Neural cell (in vitro differentiated cells): Measurements from ENCODE around the gene TBCA.

Experiments
- CTCF ChIP-seq: fragments of 450-650 bp; IDR thresholded peaks from 2 replicates; pipeline ENCODE4 v1.5.1; 2014; ENCODE audit warnings: antibody characterized with exemption, mild to moderate bottlenecking, moderate library complexity; ENCODE audit not compliant: poor library complexity, severe bottlenecking
- EP300 ChIP-seq: fragments of 450-650 bp; conservative IDR thresholded peaks from 2 replicates; pipeline ENCODE4 v1.6.1; 2014; ENCODE audit warnings: antibody characterized with exemption, mild to moderate bottlenecking, moderate library complexity; ENCODE audit not compliant: poor library complexity, severe bottlenecking
- EZH2 ChIP-seq: fragments of 200-600, 300-800 bp; shearing (Covaris generic), sonication (generic); IDR thresholded peaks from 2 replicates; pipeline ENCODE4 v1.6.1; 2014; ENCODE audit warnings: antibody characterized with exemption, low read length, borderline replicate concordance, mild to moderate bottlenecking; ENCODE audit not compliant: insufficient read depth, poor library complexity, severe bottlenecking
- MXI1 ChIP-seq: fragments of 450-650 bp; conservative IDR thresholded peaks from 2 replicates; pipeline ENCODE4 v1.6.1; 2014; ENCODE audit warnings: antibody characterized with exemption, mild to moderate bottlenecking; ENCODE audit not compliant: poor library complexity, severe bottlenecking
- POLR2AphosphoS5 ChIP-seq: IDR thresholded peaks from 2 replicates; pipeline ENCODE4 v1.6.1; 2012
- RAD21 ChIP-seq: fragments of 450-650 bp; conservative IDR thresholded peaks from 2 replicates; pipeline ENCODE4 v1.6.1; 2014; ENCODE audit warnings: antibody characterized with exemption, mild to moderate bottlenecking, moderate library complexity
- REST ChIP-seq: IDR thresholded peaks from 2 replicates; pipeline ENCODE4 v1.6.1; 2012; ENCODE audit warnings: borderline replicate concordance
- SMC3 ChIP-seq: fragments of 450-650 bp; conservative IDR thresholded peaks from 2 replicates; pipeline ENCODE4 v1.6.1; 2014; ENCODE audit warnings: antibody characterized with exemption, mild to moderate bottlenecking, moderate library complexity; ENCODE audit not compliant: poor library complexity
- TAF1 ChIP-seq: IDR thresholded peaks from 2 replicates; pipeline ENCODE4 v1.6.1; 2012; ENCODE audit warnings: low read depth

- TF ChIP-seq CTCF = no peak
- TF ChIP-seq POLR2AphosphoS5 = no peak
- TF ChIP-seq EZH2 = no peak
- TF ChIP-seq SMC3 = no peak
- TF ChIP-seq MXI1 = no peak
- TF ChIP-seq REST = no peak
- no peak for TF ChIP-seq TAF1
- no peak for TF ChIP-seq RAD21
- no peak for TF ChIP-seq EP300
Measured at GRCh38 chr5:77772729-77773128, 3.4 kb downstream of the TBCA start.
